Prostate gland (tissue), 2 donors: Measurements from ENCODE around the gene UBR3. TPM values are rescaled to one million over a fixed set of nuclear protein-coding genes. Genes with fewer than 3 reads are reported as not detected.

Source experiments
- DNase-seq: peaks from one replicate; pipeline ENCODE4 v3.0.0-alpha.2; 2019; ENCODE audit warnings: low spot score
- H3K27ac ChIP-seq, 2 donors: fragments of 200-600 bp; sonication (generic); 2 replicates each; pipeline ENCODE4 v1.5.1; 2017 to 2019
- H3K27me3 ChIP-seq: fragments of 200-600 bp; sonication (generic); replicated peaks from 2 replicates; pipeline ENCODE4 v1.5.1; 2019; ENCODE audit not compliant: insufficient read depth
- H3K36me3 ChIP-seq, 2 donors: fragments of 200-600 bp; sonication (generic); 1 replicate in 1 of 2; 2 replicates in 1 of 2; pipeline versions ENCODE4 v1.5.1 to v1.8.1; 2017 to 2019
- H3K4me1 ChIP-seq: fragments of 200-600 bp; sonication (generic); replicated peaks from 2 replicates; pipeline ENCODE4 v1.5.1; 2019
- H3K4me3 ChIP-seq, 2 donors: fragments of 200-600 bp; sonication (generic); 2 replicates each; pipeline ENCODE4 v1.5.1; 2017 to 2019
- H3K9me3 ChIP-seq: fragments of 200-600 bp; sonication (generic); 2 replicates; pipeline ENCODE4 v1.5.1; 2017
- POLR2A ChIP-seq: fragments of 450-650 bp; IDR thresholded peaks from one replicate; pipeline ENCODE4 v1.6.1; 2016; ENCODE audit warnings: antibody characterized with exemption, mild to moderate bottlenecking
- POLR2AphosphoS5 ChIP-seq: sonication (generic); formaldehyde crosslinking; IDR thresholded peaks from one replicate; pipeline ENCODE4 v1.6.1; 2017; ENCODE audit warnings: antibody characterized with exemption
- WGBS: methylation state at CpG from one replicate; pipeline ENCODE4 v1.1.5; 2018; 5-methylcytosine and 5-hydroxymethylcytosine counted together
- intact Hi-C: fragments of 100-400 bp; cut with DNase I; formaldehyde crosslinking; loops from one replicate; pipeline ENCODE4 v1.14.2; 2022
- total RNA-seq, 2 donors: library from RNA; depleted of rRNA; stranded (reverse); fragments of >200 nt; gene quantifications; one replicate each; pipeline ENCODE4 v1.1.0, GENCODE V29; 2016
- TF ChIP-seq, protein P1 (sequence below), 4 experiments: fragments of 200-600 bp in 2 of 4; fragments of 450-650 bp in 2 of 4; sonication (generic) in 2 of 4; IDR thresholded peaks; 1 replicate in 3 of 4; 2 replicates in 1 of 4; pipeline ENCODE4 v1.5.1; 2016 to 2019; ENCODE audit warnings: antibody characterized with exemption in 4 of 4, mild to moderate bottlenecking in 2 of 4, moderate library complexity in 2 of 4

The UBR3 gene
- total RNA-seq, 2 donors from 2014 or later: 41.1 to 89.9 TPM

DNA sequence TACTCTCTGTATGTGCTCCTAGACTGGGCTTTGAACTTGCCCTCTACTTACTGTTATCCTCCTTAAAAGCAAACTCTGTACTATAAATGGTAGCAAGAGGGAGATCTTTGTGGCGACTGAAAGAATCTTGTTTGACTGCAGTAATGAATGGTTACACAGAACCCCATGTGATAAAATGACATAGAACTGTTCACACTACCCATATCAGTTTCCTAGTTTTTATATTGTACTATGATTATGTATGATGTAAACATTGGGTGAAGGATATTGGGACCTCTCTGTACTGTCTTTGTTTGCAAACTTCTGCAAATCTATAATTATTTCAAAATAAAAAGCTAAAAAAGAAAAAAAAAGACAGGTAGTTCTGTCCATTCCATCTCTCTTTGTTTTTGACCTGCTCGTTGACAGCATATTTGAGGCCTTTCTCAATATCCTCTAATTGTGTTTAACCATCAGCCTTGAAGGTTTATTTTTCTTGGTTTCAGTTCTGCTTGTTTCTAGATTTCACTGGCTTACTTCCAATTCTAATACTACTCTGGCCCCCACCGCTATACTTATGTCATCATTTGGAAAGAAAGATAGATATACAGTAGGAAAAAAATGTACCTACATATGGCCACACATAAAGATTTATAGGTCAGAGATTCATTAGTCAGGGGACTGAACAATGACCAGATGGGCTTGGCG, 271.5 kb downstream of the UBR3 start:
- DNase-seq: no peak
- Histone ChIP-seq H3K27me3 (no peaks in the 10 kb centered on the region), H3K27ac (no peak overlapping the region), H3K36me3 (no peaks in the 10 kb centered on the region), H3K4me1 (peaks cover 3% of the 10 kb centered on the region), H3K4me3 (no peak overlapping the region), H3K9me3 (no peaks in the 10 kb centered on the region)
- intact Hi-C loops: no loop called here
- 57% methylated on average over 4 of the region's 4 CpGs for WGBS
- TF ChIP-seq POLR2AphosphoS5 (no peak), POLR2A (no peak)

GRCh38 chr2:170101789-170102188, 274.5 kb downstream of the UBR3 start:
- TF ChIP-seq, protein P1, sequence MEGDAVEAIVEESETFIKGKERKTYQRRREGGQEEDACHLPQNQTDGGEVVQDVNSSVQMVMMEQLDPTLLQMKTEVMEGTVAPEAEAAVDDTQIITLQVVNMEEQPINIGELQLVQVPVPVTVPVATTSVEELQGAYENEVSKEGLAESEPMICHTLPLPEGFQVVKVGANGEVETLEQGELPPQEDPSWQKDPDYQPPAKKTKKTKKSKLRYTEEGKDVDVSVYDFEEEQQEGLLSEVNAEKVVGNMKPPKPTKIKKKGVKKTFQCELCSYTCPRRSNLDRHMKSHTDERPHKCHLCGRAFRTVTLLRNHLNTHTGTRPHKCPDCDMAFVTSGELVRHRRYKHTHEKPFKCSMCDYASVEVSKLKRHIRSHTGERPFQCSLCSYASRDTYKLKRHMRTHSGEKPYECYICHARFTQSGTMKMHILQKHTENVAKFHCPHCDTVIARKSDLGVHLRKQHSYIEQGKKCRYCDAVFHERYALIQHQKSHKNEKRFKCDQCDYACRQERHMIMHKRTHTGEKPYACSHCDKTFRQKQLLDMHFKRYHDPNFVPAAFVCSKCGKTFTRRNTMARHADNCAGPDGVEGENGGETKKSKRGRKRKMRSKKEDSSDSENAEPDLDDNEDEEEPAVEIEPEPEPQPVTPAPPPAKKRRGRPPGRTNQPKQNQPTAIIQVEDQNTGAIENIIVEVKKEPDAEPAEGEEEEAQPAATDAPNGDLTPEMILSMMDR (IDR thresholded peaks at IDR 0.05): no peak
- TF ChIP-seq POLR2AphosphoS5: no peak
- no peak for TF ChIP-seq POLR2A
- no peaks in the 10 kb centered on the region for H3K4me1 ChIP-seq
- intact Hi-C loops: no loop called here
- no peak overlapping the region for H3K27ac ChIP-seq
- no peaks in the 10 kb centered on the region for H3K9me3 ChIP-seq
- no peak overlapping the region for H3K4me3 ChIP-seq
- 82% methylated on average over 3 of the region's 3 CpGs for WGBS
- no peaks in the 10 kb centered on the region for H3K27me3 ChIP-seq
- no peaks in the 10 kb centered on the region for H3K36me3 ChIP-seq
- DNase-seq: no peak

DNA sequence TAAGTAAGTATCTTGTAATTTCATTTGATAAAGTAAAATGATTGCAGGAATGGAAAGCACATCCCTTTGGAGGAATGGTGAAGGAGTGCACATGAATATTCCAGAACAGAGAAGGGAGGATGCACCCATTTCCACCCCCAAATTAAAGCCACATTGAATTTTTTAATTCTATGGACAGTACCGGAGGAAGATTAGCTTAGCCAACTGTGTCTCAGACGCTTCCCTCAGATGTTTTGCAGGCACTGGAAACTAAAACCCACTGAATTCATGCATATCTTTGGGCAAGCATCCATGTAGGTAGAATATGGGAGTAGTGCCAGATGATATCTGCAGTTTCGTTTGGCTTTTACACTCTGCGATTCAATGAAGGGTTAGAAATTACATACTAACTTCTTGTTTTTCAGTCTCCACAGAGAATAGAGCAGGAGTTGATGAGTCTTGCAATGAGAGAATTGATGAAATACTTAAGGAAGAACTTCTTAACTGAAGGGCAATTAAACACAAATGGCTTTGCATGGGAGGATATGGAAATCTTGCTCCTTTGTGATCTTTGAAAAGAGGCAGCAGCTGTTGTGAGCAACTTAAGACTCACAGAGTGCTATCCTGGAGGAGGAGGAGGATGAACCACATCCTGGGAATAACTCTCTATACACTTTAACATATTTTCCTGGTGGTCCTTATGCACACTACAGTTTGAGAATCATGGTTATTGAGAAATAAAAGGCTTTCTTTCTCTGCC, 279.0 kb downstream of the UBR3 start:
- intact Hi-C loops: no loop called here
- Histone ChIP-seq H3K36me3 (no peaks in the 10 kb centered on the region), H3K4me3 (no peak overlapping the region), H3K4me1 (no peaks in the 10 kb centered on the region), H3K27me3 (no peaks in the 10 kb centered on the region), H3K9me3 (no peaks in the 10 kb centered on the region), H3K27ac (no peak overlapping the region)
- no peak for DNase-seq
- 82% methylated on average over 4 of the region's 4 CpGs for WGBS
- TF ChIP-seq, protein P1 (IDR thresholded peaks at IDR 0.05): no peak
- TF ChIP-seq POLR2AphosphoS5: no peak

DNA sequence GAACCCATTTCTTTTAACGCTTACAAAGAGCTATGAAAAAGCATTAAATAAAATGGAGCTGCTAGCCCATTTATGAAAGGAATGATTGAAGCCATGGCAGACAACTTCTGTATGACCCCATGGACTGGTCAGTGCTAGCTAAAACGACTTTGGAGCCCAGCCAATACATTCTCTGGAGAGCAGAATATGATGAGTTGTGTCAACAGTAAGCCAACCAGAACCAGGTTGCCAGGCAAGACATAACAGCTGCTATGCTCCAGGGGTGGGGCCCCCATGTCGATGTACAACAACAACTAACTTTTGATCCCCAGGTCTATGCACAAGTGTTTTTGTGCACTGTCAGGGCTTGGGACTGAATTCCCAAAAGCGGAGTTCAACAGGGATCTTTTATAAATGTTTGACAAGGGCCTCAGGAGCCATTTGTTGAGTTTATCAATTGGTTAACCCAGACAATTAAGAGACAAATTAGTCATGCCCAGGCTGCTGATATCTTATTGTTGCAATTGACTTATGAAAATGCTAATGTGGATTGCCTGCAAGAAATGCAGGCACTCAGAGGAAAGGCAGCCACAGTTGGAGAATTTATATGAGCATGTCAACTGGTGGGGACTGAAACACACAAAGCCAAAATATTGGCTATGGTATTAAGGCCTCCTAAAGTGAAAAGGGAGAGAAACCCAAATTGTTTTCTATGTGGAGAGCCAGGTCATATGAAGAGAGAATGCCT, 286.1 kb downstream of the UBR3 start:
- WGBS: 75% methylated on average over 4 of the region's 4 CpGs
- H3K27ac ChIP-seq: no peak overlapping the region
- intact Hi-C loops: no loop called here
- H3K4me3 ChIP-seq: no peak overlapping the region
- H3K4me1 ChIP-seq: no peaks in the 10 kb centered on the region
- no peaks in the 10 kb centered on the region for H3K27me3 ChIP-seq
- TF ChIP-seq POLR2A (no peak), POLR2AphosphoS5 (no peak)
- TF ChIP-seq, protein P1 (IDR thresholded peaks at IDR 0.05): no peak
- no peaks in the 10 kb centered on the region for H3K9me3 ChIP-seq
- DNase-seq: no peak
- H3K36me3 ChIP-seq: no peaks in the 10 kb centered on the region

DNA sequence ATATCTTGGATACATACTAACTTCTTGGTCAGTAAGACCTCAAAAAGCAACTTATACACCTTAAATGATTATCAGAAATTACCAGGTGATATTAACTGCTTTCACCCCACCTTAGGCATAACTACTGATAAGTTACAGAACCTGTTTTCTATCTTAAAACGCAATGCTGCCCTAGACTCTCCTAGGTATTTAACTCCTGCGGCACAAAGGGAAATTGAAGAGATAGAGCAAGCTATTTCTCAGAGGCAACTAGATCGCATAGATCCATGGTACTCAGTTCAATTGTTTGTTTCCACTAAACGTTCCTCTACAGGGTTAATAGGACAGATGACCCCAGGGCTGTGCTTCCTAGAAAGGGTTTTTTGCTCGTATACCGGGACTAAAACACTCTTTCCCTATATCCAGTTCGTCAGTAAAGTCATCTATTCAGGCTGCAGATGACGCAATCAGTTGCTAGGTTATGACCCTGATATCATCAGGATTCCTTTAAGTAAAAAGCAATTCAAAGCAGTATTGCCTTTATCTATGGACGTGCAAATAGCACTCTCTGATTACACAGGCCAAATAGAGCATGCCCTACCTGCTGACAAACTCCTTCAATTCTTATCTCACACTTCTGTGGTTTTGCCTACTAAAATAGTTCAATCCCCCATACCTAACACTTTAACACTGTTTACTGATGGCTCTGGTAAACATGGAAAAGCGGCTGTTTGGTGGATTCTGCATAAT, 288.4 kb downstream of the UBR3 start:
- WGBS: 59% methylated on average over 10 of the region's 10 CpGs
- no peak for TF ChIP-seq POLR2AphosphoS5
- TF ChIP-seq POLR2A: no peak
- TF ChIP-seq, protein P1 (IDR thresholded peaks at IDR 0.05): no peak
- intact Hi-C loops: no loop called here

More for the DNA sequence above, 288.4 kb downstream of the UBR3 start:
- Histone ChIP-seq H3K4me1 (no peaks in the 10 kb centered on the region), H3K36me3 (no peaks in the 10 kb centered on the region), H3K27ac (no peak overlapping the region), H3K9me3 (no peaks in the 10 kb centered on the region), H3K27me3 (no peaks in the 10 kb centered on the region), H3K4me3 (no peak overlapping the region)
- DNase-seq: no peak
